ENCODE data around the gene EVI5. TPM values are rescaled to one million over a fixed set of nuclear protein-coding genes. Genes with fewer than 3 reads are reported as not detected.

Gene EVI5
- total RNA-seq, 3 donors from 2014 or later: 28.0 to 38.7 (median 31.2) TPM

GRCh38 chr1:92762355-92762754 is 22.6 kb downstream of the EVI5 start:
- no peak overlapping the region for H3K4me3 ChIP-seq
- no peak for TF ChIP-seq POLR2A (IDR thresholded peaks at IDR 0.05)
- no peak for TF ChIP-seq POLR2AphosphoS5 (IDR thresholded peaks at IDR 0.05)
- TF ChIP-seq CTCF (IDR thresholded peaks at IDR 0.05): no peak
- no peaks in the 10 kb centered on the region for H3K27me3 ChIP-seq
- H3K9me3 ChIP-seq: no peaks in the 10 kb centered on the region
- H3K27ac ChIP-seq: no peak overlapping the region
- DNase-seq (ENCODE audit: low spot score in 2 of 2): no peak
- intact Hi-C loops (cut with DNase I; ENCODE audit: low total_unique reads): no loop called here
- H3K4me1 ChIP-seq: no peaks in the 10 kb centered on the region
- H3K36me3 ChIP-seq: no peaks in the 10 kb centered on the region

- no peaks in the 10 kb centered on the region for H3K27me3 ChIP-seq
- intact Hi-C loops (cut with DNase I; ENCODE audit: low total_unique reads): no loop called here
- no peak for DNase-seq (ENCODE audit: low spot score in 2 of 2)
- H3K9me3 ChIP-seq: no peaks in the 10 kb centered on the region
- H3K36me3 ChIP-seq: no peaks in the 10 kb centered on the region
- no peaks in the 10 kb centered on the region for H3K4me1 ChIP-seq
- H3K27ac ChIP-seq: no peak overlapping the region
- no peak for TF ChIP-seq CTCF (IDR thresholded peaks at IDR 0.05)
- no peak for TF ChIP-seq POLR2A (IDR thresholded peaks at IDR 0.05)
- no peak overlapping the region for H3K4me3 ChIP-seq
These were observed 25.5 kb downstream of the EVI5 start for GRCh38 chr1:92759361-92759760.

- intact Hi-C loops (cut with DNase I; ENCODE audit: low total_unique reads): no loop called here
- DNase-seq (ENCODE audit: low spot score in 2 of 2): no peak
- TF ChIP-seq CTCF (IDR thresholded peaks at IDR 0.05) (no peak), POLR2A (IDR thresholded peaks at IDR 0.05) (no peak)
- no peaks in the 10 kb centered on the region for H3K36me3 ChIP-seq
- no peak overlapping the region for H3K4me3 ChIP-seq
- no peaks in the 10 kb centered on the region for H3K27me3 ChIP-seq
- H3K27ac ChIP-seq: no peak overlapping the region
- H3K4me1 ChIP-seq: no peaks in the 10 kb centered on the region
- no peaks in the 10 kb centered on the region for H3K9me3 ChIP-seq
These were observed 28.4 kb downstream of the EVI5 start for GRCh38 chr1:92756537-92756936.

- Histone ChIP-seq H3K27ac (no peak overlapping the region), H3K36me3 (no peaks in the 10 kb centered on the region), H3K9me3 (no peaks in the 10 kb centered on the region), H3K4me1 (no peaks in the 10 kb centered on the region), H3K4me3 (no peak overlapping the region), H3K27me3 (no peaks in the 10 kb centered on the region)
- intact Hi-C loops (cut with DNase I; ENCODE audit: low total_unique reads): no loop called here
- no peak for DNase-seq (ENCODE audit: low spot score in 2 of 2)
- TF ChIP-seq POLR2AphosphoS5 (IDR thresholded peaks at IDR 0.05) (no peak), POLR2A (IDR thresholded peaks at IDR 0.05) (no peak)
These were observed 29.1 kb downstream of the EVI5 start for GRCh38 chr1:92755541-92756461.

GRCh38 chr1:92754719-92755050 is 30.2 kb downstream of the EVI5 start:
- Histone ChIP-seq H3K27me3 (no peaks in the 10 kb centered on the region), H3K4me3 (no peak overlapping the region), H3K36me3 (no peaks in the 10 kb centered on the region), H3K4me1 (no peaks in the 10 kb centered on the region), H3K27ac (no peak overlapping the region), H3K9me3 (no peaks in the 10 kb centered on the region)
- TF ChIP-seq POLR2A (IDR thresholded peaks at IDR 0.05) (no peak), POLR2AphosphoS5 (IDR thresholded peaks at IDR 0.05) (no peak), CTCF (IDR thresholded peaks at IDR 0.05) (no peak)
- intact Hi-C loops (cut with DNase I; ENCODE audit: low total_unique reads): no loop called here
- DNase-seq (ENCODE audit: low spot score in 2 of 2): no peak

Measured in breast epithelium (tissue), 4 donors.